AG09319 (cell line): ENCODE measurements around the gene USH1C.

Experiments used
- DNase-seq: peaks from one replicate; pipeline ENCODE4 v3.0.0-alpha.2; 2010; ENCODE audit warnings: low read depth; ENCODE audit errors: extremely low read depth
- TF ChIP-seq, protein P1 (sequence below): IDR thresholded peaks from 2 replicates; pipeline ENCODE4 v1.5.1; 2011; ENCODE audit warnings: low read depth, mild to moderate bottlenecking, inconsistent platforms, low read length, moderate library complexity

USH1C gene

DNA sequence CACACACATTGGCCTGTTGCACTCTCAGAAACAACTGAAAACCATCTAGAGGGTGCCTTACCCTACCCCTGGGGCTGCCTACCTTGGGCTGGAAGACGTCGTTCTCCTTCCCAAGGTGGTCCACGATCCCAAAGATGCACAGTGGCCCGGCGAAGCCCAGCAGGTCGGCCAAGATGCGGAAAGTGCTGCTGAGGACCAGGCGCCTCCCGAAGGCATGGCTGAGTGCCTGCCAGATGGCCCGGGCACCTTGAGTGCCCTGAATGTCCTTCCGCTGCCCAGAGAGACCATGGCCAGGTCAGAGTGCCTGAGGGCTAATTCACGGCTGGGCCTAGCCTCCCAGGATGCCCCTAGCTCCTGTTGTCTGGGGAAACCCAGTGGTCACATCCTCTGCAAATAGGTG is 83.8 kb downstream of the USH1C start:
- DNase-seq = no peak
- TF ChIP-seq, protein P1, sequence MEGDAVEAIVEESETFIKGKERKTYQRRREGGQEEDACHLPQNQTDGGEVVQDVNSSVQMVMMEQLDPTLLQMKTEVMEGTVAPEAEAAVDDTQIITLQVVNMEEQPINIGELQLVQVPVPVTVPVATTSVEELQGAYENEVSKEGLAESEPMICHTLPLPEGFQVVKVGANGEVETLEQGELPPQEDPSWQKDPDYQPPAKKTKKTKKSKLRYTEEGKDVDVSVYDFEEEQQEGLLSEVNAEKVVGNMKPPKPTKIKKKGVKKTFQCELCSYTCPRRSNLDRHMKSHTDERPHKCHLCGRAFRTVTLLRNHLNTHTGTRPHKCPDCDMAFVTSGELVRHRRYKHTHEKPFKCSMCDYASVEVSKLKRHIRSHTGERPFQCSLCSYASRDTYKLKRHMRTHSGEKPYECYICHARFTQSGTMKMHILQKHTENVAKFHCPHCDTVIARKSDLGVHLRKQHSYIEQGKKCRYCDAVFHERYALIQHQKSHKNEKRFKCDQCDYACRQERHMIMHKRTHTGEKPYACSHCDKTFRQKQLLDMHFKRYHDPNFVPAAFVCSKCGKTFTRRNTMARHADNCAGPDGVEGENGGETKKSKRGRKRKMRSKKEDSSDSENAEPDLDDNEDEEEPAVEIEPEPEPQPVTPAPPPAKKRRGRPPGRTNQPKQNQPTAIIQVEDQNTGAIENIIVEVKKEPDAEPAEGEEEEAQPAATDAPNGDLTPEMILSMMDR = no peak

- TF ChIP-seq, protein P1 = no peak
- no peak for DNase-seq
Observed at GRCh38 chr11:17459236-17459896, 84.8 kb downstream of the USH1C start.

DNA sequence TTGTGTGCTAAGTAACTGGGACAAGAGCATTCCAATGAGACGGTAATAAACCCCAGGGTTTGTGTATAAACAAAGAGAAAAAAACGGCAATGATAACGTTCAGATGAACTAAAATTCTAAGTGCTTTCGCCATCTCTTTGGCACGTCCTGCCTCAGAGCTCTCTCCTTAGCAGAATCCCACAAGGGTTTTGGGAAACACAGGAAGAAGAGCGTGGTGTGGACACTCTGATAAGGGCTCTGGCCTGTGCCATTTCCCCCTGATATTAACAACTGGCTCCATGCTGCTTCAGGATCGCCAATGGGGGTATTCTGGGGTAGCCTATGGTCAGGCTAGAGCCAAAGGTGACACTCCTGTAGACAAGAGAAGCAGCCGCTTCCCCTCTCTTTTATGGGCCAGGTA is 85.9 kb downstream of the USH1C start:
- TF ChIP-seq, protein P1 = no peak
- DNase-seq = no peak

DNA sequence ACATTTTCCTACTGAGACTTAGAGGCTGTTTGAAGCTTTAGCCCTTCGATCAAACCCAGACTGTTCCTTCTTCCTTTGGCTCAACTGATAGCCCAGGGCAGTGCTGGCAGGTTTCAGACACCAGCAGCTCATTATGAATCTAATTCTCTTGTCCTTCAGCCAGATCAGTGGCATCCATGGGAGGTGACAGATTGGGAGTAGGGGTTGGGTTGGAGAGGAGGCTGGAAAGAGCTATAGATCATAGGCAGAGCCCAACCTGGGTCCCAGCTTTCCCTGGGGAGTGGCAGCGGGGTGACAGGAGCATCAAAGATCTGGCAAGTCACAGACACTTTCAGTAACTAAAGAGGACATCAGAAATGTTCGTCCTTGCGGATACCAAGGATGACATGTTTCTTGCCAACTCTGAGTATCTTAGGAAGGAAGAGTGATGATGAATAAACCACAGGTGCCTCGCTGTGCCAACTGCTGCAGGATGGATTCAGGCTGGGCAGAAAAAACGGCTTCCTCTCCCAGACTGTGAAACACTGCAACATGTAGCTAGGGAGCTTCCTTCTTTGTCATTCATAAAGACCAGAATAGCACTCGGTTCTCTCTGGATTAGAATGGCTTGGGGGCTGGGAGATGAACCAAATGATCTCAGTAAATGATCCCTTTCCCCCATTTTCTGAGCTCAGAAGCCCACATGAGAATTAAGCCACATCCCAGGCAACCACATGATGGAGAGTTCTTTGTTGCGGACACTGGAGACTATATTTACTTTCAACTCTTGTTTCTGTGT is 86.6 kb downstream of the USH1C start:
- TF ChIP-seq, protein P1 = no peak
- no peak for DNase-seq

DNA sequence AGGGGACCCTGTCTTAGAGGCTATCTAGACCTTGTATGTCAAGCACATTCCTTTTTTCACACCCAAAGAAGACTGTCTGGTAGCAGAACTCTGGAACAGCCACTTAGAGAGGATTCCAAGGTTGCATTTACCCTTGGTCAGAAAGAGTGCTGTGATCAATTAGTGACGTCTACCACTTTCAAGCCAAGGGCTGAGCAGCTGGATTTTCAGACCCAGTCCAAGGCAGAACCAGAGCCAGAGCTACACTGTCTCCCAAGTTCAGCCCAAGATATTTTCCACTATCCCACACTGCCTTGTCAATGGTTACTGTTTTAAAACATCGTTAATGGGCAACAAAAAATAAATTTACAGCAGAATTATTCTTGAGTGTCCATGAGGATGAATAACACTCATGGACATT is 91.5 kb downstream of the USH1C start:
- DNase-seq = no peak
- TF ChIP-seq, protein P1 = no peak

DNA sequence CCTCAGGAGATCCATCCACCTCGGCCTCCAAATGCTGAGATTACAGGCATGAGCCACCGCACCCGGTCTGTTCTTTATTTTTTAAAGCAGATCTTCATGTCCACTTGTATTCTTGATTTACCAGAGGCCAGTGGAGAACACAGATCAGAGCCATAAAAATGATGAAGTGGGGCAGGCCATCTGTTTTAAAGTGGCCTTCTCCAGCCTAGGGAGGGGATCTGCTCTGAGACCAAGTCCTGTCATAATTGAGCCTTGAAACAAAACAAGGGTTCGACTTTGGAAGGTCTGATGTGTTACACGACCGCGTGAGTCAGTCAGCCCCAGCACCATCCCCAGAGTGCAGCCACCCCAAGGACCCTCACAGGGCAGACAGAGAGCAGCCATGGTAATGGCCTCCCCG is 95.1 kb downstream of the USH1C start:
- no peak for DNase-seq
- TF ChIP-seq, protein P1 = no peak

DNA sequence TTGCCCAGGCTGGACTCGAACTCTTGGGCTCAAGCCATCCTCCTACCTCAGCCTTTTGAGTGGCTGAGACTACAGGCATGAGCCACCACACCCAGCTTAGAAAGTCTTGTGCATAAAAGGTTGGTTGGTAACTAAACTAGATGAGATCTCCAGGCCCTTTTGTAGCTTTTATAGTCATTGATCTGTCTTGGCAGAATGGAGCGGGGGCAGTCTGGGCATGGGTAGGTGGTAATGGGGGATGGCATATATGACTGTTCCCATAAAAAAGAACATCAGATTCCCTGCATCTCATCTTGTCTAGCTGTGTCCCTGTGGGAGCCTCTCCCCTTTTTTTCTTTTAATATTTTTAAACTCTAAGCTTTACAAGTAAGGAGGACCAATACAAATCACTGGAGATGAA is 97.7 kb downstream of the USH1C start:
- TF ChIP-seq, protein P1 = no peak

More for the DNA sequence above, 97.7 kb downstream of the USH1C start:
- no peak for DNase-seq
